ENCODE results near the gene EPHA6.
A peak's percentile ranks its signal among the peaks of the same experiment; 100 is the strongest.

EPHA6 gene

DNA sequence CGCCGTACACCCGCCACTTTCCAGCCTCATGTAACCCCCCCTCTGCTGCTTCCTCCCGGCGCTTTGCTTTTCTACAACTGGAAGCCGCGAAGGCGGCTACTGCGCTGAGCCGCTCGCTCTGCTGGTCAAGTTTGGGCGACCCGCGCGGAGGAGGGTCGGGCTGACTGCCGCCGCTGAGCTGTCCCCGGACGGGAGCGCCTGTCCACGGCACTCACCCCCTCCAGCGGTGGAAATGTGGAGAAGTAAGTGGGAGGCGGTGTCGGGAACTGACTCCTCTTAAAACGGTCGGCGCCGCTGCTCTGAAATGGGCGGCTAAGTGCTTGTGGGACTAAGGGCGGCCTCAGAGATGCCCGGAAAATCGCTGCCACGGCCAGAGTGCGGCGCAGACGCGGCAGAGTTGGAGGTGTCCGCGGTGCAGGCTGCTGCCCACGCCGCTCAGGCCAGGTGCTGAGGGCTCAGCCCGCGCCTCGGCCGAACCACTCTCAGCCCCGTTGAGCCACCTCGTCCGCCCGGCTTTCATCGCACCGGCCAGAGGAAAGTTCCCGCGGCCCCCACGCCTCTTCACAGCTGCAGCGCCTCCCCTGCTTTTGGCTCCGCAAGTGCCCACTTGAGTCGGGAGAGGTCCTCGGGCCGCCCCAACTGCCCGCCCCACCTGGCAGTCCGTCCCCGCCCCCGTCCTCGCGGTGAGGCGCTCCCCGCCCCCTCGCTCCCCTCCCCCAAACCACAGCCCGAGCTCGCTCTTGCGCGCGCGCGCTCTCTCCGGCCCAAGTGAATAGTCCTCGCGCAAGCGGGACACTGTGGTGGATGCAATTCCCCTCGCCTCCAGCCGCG lies at the start of gene EPHA6:
TSS of gene EPHA6 (plus strand) at position 775 of the 831 bp plus-strand sequence.
- peak; percentile 57 for DNase-seq (ENCODE audit: low read depth)

- no peak for DNase-seq (ENCODE audit: low read depth)
Measured at GRCh38 chr3:96776818-96777217, 37.6 kb upstream of the EPHA6 start.

GRCh38 chr3:96779810-96780209 lies 34.6 kb upstream of the EPHA6 start:
- DNase-seq (ENCODE audit: low read depth), result no peak

- no peak for DNase-seq (ENCODE audit: low read depth)
Measured at GRCh38 chr3:96796101-96796500, 18.3 kb upstream of the EPHA6 start.

DNA sequence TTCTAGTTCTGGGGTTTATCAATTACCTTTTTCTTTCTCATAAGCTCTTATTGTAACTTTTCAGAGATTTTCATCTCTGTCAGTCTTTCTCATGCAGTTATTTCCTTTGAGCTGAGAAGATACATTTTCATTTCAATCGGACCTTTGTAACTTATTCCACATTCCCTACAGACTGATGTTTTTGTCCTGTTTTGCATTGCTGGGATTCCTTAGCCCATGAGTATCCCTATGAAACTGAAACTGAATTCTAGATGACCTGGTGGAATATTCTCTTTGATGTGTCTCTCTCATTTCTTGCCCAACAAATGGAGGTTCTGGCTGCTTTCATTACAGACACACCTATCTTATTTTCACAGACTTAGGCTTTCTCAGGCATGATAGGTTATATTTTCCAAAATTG lies 10.5 kb upstream of the EPHA6 start:
- DNase-seq (ENCODE audit: low read depth), result peak; percentile 11

DNA sequence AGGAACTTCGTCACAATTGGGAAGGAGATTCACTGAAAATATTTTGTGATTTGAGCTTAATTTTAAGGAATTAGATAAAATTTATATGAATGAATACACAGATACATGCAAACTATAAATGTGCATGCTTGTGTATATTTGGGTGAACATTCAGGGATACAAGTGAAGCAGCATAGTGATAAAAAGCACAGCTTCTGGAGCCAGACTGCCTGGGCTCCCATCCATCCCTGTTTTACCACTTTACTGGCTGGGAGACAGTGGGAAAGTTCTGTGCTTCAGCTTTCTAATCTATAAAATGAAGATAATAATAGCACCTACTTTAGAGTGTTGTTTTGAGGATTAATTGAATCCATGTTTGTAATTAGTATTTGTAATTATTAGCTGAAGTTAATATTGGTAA lies 8.1 kb upstream of the EPHA6 start:
- no peak for DNase-seq (ENCODE audit: low read depth)

DNA sequence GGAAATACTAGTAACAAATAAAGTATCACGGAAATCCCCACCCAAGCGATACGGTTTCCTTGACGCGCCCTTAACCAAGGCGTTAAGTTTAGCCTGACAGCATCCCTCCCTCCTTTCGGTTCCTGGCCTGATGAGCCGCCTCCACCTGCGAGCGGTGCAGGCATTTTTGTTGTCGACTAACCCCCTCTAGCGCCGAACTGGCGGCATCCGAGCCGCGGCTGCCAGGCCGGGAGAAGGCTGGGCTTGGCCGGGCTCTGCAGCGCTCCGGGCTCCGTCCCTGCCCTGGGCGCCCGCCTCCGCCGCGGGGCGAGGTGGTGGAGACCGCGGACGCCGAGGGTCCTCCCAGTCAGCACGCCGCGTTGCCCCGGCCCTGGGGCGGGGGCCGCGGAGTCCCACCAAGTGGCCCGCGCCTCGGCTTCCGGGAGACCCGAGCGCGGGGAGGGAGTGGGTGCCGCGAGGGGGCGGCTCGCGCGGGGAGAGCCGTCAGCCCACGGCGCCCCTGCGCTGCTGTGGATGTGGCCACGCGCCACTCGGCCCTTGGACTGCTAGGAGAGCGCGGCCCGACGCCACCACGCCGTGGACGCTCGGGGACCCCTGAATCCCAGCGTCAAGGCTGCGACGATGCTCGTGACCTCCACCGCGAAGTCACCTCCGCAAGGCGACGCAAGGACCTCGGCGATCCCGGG lies 1.1 kb upstream of the EPHA6 start:
- DNase-seq (ENCODE audit: low read depth), result peak; percentile 72

- DNase-seq (ENCODE audit: low read depth), result no peak
Measured at GRCh38 chr3:96814651-96815567, 515 bp downstream of the EPHA6 start.

DNA sequence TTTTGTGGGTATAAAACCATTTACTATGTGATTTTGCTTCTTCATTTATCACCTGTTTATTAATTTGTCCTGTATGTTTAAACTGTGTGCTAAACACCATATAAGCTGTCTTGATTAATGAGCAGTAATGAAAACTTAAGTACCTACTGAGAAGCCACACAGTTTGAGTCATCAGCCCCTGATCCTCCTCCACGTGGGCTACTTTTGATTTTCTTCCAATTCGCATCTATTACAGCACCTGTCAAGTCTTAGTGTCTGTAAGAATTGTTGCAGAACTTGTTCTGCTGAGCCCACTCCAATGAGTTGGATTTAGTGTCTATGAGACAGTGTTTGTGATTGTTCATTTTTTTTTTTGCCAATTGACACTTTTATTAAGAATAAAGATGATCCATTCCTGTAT lies 16.8 kb downstream of the EPHA6 start:
- peak; percentile 62 for DNase-seq (ENCODE audit: low read depth)

DNA sequence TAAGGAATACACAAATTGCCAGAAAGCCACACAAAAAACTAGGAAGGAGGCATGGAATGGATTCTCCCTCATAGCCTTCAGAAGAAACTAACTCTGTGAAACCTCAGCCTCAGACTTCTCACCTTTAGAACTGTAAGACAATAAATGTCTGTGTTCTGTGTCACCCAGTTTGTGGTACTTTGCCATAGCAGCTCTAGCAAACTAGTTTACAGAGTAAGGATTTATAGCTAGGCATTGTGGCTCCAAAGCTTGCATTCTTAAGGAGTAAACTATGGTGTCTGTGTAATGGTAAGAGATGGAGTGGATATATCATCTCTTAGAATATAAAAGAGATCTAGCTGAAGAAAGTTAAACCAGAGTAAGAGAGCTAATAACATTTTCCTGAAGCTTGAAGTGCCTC lies 18.9 kb downstream of the EPHA6 start:
- no peak for DNase-seq (ENCODE audit: low read depth)

GRCh38 chr3:96836153-96836915 lies 21.9 kb downstream of the EPHA6 start:
- no peak for DNase-seq (ENCODE audit: low read depth)

- DNase-seq (ENCODE audit: low read depth), result peak; percentile 8
Measured at GRCh38 chr3:96843505-96844203, 29.3 kb downstream of the EPHA6 start.

DNA sequence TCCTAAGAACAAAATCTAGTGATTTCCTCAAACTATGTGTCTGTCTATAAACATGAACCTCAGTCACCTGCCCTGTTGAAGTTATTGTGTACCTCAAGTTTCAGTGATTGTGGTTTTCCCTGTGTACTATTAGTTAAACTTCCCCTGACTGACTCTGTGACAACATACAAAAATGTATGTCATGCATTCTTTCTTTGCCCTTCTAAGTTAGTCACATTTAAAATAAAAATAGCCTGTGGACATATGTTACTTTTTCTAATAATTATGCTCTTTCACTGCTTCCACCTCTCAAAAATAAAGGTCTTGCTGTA lies 29.8 kb downstream of the EPHA6 start:
- no peak for DNase-seq (ENCODE audit: low read depth)

- DNase-seq (ENCODE audit: low read depth), result no peak
Measured at GRCh38 chr3:96852849-96853248, 38.5 kb downstream of the EPHA6 start.

- DNase-seq (ENCODE audit: low read depth), result no peak
Measured at GRCh38 chr3:96860882-96861281, 46.5 kb downstream of the EPHA6 start.

DNA sequence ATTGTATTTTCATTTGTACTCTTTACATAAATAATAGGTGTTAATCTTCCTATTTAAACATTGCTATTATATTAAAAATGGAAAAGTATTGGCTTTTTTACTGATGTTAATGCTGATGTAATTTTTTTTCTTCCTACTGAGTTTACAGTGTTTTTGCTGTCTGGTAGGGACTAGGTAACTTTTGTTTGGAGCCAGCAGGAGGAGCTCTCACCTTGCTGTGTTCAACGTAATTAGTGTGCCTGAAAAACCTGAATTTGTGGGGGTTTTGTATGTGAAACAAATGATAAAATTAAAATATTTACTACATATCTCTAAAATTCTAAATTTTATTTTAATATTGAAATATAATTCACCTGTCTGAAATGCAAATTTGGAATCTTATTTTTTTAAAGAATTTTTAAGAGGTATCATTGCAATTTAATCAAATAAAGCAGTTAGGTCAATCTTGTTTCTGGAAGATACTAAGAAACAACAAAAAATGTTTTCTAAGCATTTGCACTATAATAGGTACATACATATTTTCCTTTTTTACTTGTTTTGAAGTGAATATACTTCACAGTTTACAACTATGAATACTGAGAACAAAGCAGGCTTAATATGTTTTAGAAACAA lies 48.8 kb downstream of the EPHA6 start:
- peak; percentile 53 for DNase-seq (ENCODE audit: low read depth)

GRCh38 chr3:96865605-96866004 lies 51.2 kb downstream of the EPHA6 start:
- DNase-seq (ENCODE audit: low read depth), result no peak

DNA sequence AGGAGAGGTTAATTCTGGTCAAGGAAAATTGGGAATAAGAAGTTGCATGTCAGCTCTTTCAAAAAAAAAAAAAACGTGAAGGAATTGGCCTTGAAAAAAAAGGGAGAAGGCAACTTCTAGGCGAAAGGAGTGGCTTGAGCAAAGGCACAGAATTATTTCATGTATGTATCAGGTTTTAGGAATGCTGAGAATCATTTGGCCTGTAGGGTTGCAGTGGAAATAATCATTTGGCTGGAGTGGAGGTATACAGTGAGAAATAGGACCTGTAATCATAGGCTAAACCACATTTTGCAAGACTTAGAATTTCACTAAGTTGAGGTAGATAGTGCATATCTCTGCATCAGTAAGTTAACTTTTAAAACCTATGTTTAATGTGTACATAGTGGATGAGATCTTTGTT lies 54.9 kb downstream of the EPHA6 start:
- DNase-seq (ENCODE audit: low read depth), result peak; percentile 1

DNA sequence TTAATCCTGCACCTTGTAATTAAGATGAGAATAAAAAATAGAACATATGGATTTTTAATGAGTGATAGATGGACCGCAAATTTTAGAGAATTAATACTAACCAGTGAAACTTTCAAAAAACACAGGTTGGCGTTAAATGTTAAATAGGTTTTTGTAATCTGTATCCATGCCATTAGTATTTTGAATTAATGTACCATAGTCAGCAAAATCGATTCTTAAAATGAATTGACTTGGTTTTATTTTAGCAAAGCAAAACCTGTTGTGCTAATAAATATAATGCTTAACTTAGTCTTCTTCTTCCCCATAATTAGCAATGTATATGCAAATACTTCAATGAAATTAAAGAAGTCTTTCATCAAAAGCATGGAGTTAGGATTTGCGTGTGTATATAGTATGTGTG lies 63.1 kb downstream of the EPHA6 start:
- no peak for DNase-seq (ENCODE audit: low read depth)

GRCh38 chr3:96900031-96900430 lies 85.6 kb downstream of the EPHA6 start:
- DNase-seq (ENCODE audit: low read depth), result no peak

- DNase-seq (ENCODE audit: low read depth), result no peak
Measured at GRCh38 chr3:96900566-96900965, 86.2 kb downstream of the EPHA6 start.

Data from amniotic epithelial cell (primary cell).